Nephron progenitor cell (in vitro differentiated cells): Measurements from ENCODE around the gene CHST1.

Experiments used
- DNase-seq: peaks from one replicate; pipeline ENCODE4 v3.0.0; 2021
- H3K27ac Mint-ChIP-seq: 2 replicates; pipeline ENCODE4 v1.8.0; 2021; ENCODE audit warnings: mild to moderate bottlenecking, moderate library complexity, mixed read lengths
- H3K27me3 Mint-ChIP-seq: 2 replicates; pipeline ENCODE4 v1.8.0; 2021; ENCODE audit warnings: mild to moderate bottlenecking, low read depth, mixed read lengths; ENCODE audit not compliant: poor library complexity
- H3K36me3 Mint-ChIP-seq: 2 replicates; pipeline ENCODE4 v1.8.0; 2021; ENCODE audit warnings: low read depth, mixed read lengths
- H3K4me1 Mint-ChIP-seq: 2 replicates; pipeline ENCODE4 v1.8.0; 2021; ENCODE audit warnings: mixed read lengths
- H3K4me3 Mint-ChIP-seq: 2 replicates; pipeline ENCODE4 v1.8.0; 2021; ENCODE audit warnings: mild to moderate bottlenecking, moderate library complexity, mixed read lengths
- H3K9me3 Mint-ChIP-seq: 2 replicates; pipeline ENCODE4 v1.8.0; 2021; ENCODE audit warnings: mild to moderate bottlenecking, moderate library complexity, mixed read lengths
- TF ChIP-seq, protein P1 (sequence below): fragments of 200-600 bp; sonication (generic); IDR thresholded peaks from 2 replicates; pipeline ENCODE4 v1.5.0; 2021; ENCODE audit warnings: antibody characterized with exemption

Gene CHST1

DNA sequence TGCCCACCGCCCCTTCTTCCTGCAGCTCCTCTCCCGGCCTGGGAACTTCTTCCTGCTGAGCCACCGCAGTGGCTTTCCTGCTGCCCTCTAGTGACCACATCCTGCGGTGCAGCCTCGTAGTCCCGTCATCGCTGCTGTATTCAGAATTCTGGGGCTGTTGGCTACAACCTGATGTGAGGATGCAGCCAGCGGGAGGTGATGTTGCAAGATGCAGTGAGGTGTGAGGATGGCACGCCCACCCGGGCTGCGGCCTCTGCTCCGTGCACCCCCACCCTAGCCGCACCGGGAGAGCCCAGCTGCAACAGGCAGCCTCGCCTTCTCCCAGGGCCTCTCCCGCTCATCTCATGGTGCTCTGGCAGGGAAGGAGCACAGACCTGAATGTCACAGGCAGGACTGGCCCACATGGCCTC is 10.1 kb downstream of the CHST1 start:
- peak overlapping the region; percentile 44 for H3K4me3 Mint-ChIP-seq
- peaks cover 28% of the 10 kb centered on the region for H3K27me3 Mint-ChIP-seq
- H3K36me3 Mint-ChIP-seq: no peaks in the 10 kb centered on the region

DNA sequence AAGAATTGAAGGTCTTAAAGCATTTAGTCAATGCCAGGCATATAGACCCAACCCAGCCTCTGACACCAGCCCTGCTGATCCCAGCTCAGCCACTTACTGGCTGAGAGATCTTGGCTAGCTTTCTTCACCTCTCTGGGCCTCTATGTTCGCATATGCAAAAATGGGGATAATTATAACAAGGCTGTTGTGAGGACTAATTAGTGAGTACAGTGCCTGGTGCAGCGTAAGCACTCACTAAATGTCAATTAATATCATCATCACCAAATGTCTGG is 10.5 kb downstream of the CHST1 start:
- Mint-ChIP-seq H3K27me3 (peaks cover 26% of the 10 kb centered on the region), H3K4me3 (peak overlapping the region; percentile 44), H3K36me3 (no peaks in the 10 kb centered on the region), H3K9me3 (no peaks in the 10 kb centered on the region), H3K27ac (no peak overlapping the region), H3K4me1 (peaks cover 45% of the 10 kb centered on the region)
- TF ChIP-seq, protein P1, sequence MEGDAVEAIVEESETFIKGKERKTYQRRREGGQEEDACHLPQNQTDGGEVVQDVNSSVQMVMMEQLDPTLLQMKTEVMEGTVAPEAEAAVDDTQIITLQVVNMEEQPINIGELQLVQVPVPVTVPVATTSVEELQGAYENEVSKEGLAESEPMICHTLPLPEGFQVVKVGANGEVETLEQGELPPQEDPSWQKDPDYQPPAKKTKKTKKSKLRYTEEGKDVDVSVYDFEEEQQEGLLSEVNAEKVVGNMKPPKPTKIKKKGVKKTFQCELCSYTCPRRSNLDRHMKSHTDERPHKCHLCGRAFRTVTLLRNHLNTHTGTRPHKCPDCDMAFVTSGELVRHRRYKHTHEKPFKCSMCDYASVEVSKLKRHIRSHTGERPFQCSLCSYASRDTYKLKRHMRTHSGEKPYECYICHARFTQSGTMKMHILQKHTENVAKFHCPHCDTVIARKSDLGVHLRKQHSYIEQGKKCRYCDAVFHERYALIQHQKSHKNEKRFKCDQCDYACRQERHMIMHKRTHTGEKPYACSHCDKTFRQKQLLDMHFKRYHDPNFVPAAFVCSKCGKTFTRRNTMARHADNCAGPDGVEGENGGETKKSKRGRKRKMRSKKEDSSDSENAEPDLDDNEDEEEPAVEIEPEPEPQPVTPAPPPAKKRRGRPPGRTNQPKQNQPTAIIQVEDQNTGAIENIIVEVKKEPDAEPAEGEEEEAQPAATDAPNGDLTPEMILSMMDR: no peak
- DNase-seq: no peak

More for the DNA sequence above, 10.1 kb downstream of the CHST1 start:
- TF ChIP-seq, protein P1: peak; percentile 92
- H3K4me1 Mint-ChIP-seq: peaks cover 49% of the 10 kb centered on the region
- no peak overlapping the region for H3K27ac Mint-ChIP-seq
- H3K9me3 Mint-ChIP-seq: no peaks in the 10 kb centered on the region
- DNase-seq: peak; percentile 95

DNA sequence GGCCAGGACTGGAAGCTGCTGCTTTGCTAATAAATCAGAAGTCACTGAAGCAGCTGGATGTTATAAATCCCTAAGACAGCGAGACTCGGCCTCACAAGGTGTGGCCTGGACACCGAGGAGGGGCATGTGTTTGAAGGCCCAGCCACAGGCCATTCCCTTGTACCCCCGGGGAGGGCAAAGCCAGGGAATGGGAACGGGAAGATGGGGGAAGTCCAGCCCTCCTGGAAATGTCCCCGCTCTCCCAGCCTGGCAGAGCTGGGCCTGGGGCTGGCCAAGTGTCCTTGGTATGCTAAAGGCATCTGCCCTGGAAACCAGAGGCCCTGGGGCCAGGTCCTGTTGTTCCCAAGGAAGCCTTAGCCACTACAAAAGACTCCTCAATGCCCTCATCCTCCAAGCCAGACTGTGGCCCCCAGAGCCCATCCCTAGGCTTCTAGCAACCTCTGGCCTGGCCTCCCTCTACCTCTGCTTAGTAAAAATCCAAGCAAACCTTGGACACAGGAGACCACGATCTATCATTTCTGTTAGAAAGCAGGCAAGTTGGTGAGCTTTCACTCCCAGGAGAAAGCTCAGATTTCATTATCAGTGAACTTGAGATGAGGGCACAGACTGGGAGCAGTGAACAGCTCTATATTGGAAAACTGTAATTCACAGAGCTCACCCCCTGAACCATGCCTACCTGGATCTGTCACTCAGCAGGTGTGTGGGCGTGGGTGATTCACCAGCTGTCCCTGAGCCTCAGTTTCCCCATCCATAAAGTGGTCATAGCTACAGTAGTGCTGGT is 11.0 kb downstream of the CHST1 start:
- TF ChIP-seq, protein P1: no peak
- peaks cover 25% of the 10 kb centered on the region for H3K27me3 Mint-ChIP-seq
- H3K4me1 Mint-ChIP-seq: peaks cover 44% of the 10 kb centered on the region
- H3K27ac Mint-ChIP-seq: peak overlapping the region; percentile 83
- H3K36me3 Mint-ChIP-seq: no peaks in the 10 kb centered on the region
- no peak for DNase-seq
- no peaks in the 10 kb centered on the region for H3K9me3 Mint-ChIP-seq
- H3K4me3 Mint-ChIP-seq: no peak overlapping the region

DNA sequence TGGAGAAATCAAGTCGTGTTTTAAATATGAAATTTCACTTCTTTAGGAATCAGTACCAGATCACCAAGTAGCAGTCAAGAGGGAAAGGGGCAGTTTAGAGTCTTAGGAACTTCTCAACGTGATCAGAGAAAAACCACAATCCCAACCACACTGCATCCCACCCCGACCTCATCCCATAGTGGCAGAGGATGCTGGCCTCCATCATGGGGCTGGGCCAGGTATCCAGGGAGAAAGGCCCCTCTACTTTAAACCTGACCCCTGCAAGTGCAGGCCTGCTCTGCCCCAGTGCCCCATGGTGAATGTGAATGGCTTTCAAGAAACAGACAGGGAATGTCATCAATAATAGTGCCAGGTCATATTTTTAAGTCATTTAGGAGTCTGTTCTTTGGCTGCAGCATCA is 12.1 kb downstream of the CHST1 start:
- Mint-ChIP-seq H3K4me1 (peaks cover 49% of the 10 kb centered on the region), H3K9me3 (no peaks in the 10 kb centered on the region), H3K27ac (no peak overlapping the region), H3K27me3 (peaks cover 23% of the 10 kb centered on the region), H3K4me3 (no peak overlapping the region), H3K36me3 (no peaks in the 10 kb centered on the region)
- DNase-seq: no peak
- TF ChIP-seq, protein P1: no peak

DNA sequence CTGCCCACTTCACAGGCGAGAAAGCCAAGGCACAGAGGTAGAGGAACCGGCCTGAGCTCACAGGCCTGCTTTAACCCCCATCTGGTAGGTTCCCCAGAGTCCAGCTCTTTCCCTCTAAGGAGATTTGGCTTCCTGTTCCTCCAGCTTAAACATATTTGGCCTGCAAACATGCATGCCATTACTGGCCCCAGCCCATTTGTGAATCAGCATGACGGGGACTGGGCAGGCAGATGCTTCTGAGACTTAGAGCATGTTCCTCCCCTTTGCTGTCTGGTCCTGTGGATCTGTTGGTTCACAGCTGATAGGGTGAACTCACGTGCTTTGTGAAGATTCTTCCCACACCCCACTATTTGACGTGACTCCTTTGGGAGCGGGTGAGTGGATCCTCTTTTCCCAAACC is 12.6 kb downstream of the CHST1 start:
- TF ChIP-seq, protein P1: no peak
- Mint-ChIP-seq H3K4me3 (no peak overlapping the region), H3K27ac (no peak overlapping the region), H3K4me1 (peaks cover 49% of the 10 kb centered on the region), H3K36me3 (no peaks in the 10 kb centered on the region), H3K9me3 (no peaks in the 10 kb centered on the region), H3K27me3 (peaks cover 23% of the 10 kb centered on the region)
- no peak for DNase-seq
